HFF-Myc (cell line): ENCODE data around the gene CR1L.
"Not testable (repeated sequence)": the region's sequence is repeated elsewhere in the genome, so short reads cannot be mapped to it uniquely, and the experiment has no call there.

Experiments
- DNase-seq: peaks from one replicate; pipeline ENCODE4 v3.0.0-alpha.2; 2011; ENCODE audit warnings: low read depth; ENCODE audit errors: extremely low read depth
- H3K4me3 ChIP-seq: replicated peaks from 2 replicates; pipeline ENCODE4 v1.5.1; 2011; ENCODE audit warnings: low read depth, mild to moderate bottlenecking, control low read depth, low read length
- CTCF ChIP-seq: IDR thresholded peaks from 2 replicates; pipeline ENCODE4 v1.5.1; 2012; ENCODE audit warnings: mild to moderate bottlenecking, low read depth, low read length, control low read depth; ENCODE audit errors: missing control alignments

CR1L gene

GRCh38 chr1:207620543-207620893 lies 24.4 kb upstream of the CR1L start:
- no peak for TF ChIP-seq CTCF
- no peak for DNase-seq
- no peak overlapping the region for H3K4me3 ChIP-seq

- not testable (repeated sequence) for H3K4me3 ChIP-seq, DNase-seq
These were observed 19.3 kb upstream of the CR1L start for GRCh38 chr1:207625504-207626071.

- H3K4me3 ChIP-seq: no peak overlapping the region
- no peak for DNase-seq
- no peak for TF ChIP-seq CTCF
These were observed 18.0 kb upstream of the CR1L start for GRCh38 chr1:207626972-207627337.

GRCh38 chr1:207627496-207627895 lies 17.4 kb upstream of the CR1L start:
- H3K4me3 ChIP-seq: no peak overlapping the region
- DNase-seq: no peak
- TF ChIP-seq CTCF: no peak

- no peak for TF ChIP-seq CTCF
- H3K4me3 ChIP-seq: no peak overlapping the region
- no peak for DNase-seq
These were observed 16.2 kb upstream of the CR1L start for GRCh38 chr1:207628776-207629175.

GRCh38 chr1:207631137-207631536 lies 13.8 kb upstream of the CR1L start:
- TF ChIP-seq CTCF: no peak
- DNase-seq: no peak
- no peak overlapping the region for H3K4me3 ChIP-seq

- no peak for TF ChIP-seq CTCF
- no peak for DNase-seq
- no peak overlapping the region for H3K4me3 ChIP-seq
These were observed 11.7 kb upstream of the CR1L start for GRCh38 chr1:207633226-207633625.

GRCh38 chr1:207633699-207634289 lies 11.1 kb upstream of the CR1L start:
- H3K4me3 ChIP-seq: not testable (repeated sequence)

GRCh38 chr1:207634293-207634692 lies 10.6 kb upstream of the CR1L start:
- not testable (repeated sequence) for H3K4me3 ChIP-seq, DNase-seq

More at GRCh38 chr1:207633699-207634289, 11.1 kb upstream of the CR1L start:
- not testable (repeated sequence) for DNase-seq

GRCh38 chr1:207635569-207636186 lies 9.3 kb upstream of the CR1L start:
- peak; percentile 9 for DNase-seq

GRCh38 chr1:207638487-207639145 lies 6.3 kb upstream of the CR1L start:
- H3K4me3 ChIP-seq, DNase-seq: not testable (repeated sequence)

More at GRCh38 chr1:207635569-207636186, 9.3 kb upstream of the CR1L start:
- H3K4me3 ChIP-seq: not testable (repeated sequence)
